T47D (cell line): Measurements from ENCODE around the gene WDR90.
A peak's percentile ranks its signal among the peaks of the same experiment; 100 is the strongest.

Experiments used
- DNase-seq, 2 experiments: peaks; one replicate each; pipeline versions ENCODE4 v3.0.0 to v3.0.0-alpha.2; 2011 to 2012; ENCODE audit warnings: low read depth in 1 of 2, low spot score in 1 of 2
- JUND ChIP-seq: IDR thresholded peaks from 2 replicates; pipeline ENCODE4 v1.6.1; 2012; ENCODE audit warnings: low read depth
- in situ Hi-C: cut with HindIII; loops from 2 replicates; pipeline ENCODE4 v1.10.0; 2016; ENCODE audit warnings: low sequenced_read_pairs, low pct_unique_long_range_greater_than_20kb

Gene WDR90

GRCh38 chr16:629185-629832, 19.9 kb upstream of the WDR90 start:
- DNase-seq = no peak
- in situ Hi-C loops = no loop called here
- TF ChIP-seq JUND = no peak

GRCh38 chr16:629833-630248, 19.3 kb upstream of the WDR90 start:
- DNase-seq = no peak
- in situ Hi-C loops = no loop called here

GRCh38 chr16:630249-630814, 18.8 kb upstream of the WDR90 start:
- no peak for DNase-seq
- no peak for TF ChIP-seq JUND
- in situ Hi-C loops = no loop called here

More at GRCh38 chr16:629833-630248, 19.3 kb upstream of the WDR90 start:
- no peak for TF ChIP-seq JUND

GRCh38 chr16:630815-631405, 18.3 kb upstream of the WDR90 start, which contains the start of gene WFIKKN1:
WFIKKN1 (plus strand) TSS chr16:630985; CDS start chr16:631254, 269 bp downstream.
- peak in 1 of 2 experiments; percentile 53 for DNase-seq
- in situ Hi-C loops = no loop called here
- TF ChIP-seq JUND = no peak

GRCh38 chr16:631808-632358, 17.3 kb upstream of the WDR90 start:
- TF ChIP-seq JUND = no peak
- in situ Hi-C loops = no loop called here

GRCh38 chr16:632486-633335, 16.5 kb upstream of the WDR90 start:
- no peak for TF ChIP-seq JUND
- no peak for DNase-seq
- in situ Hi-C loops = no loop called here

More at GRCh38 chr16:631808-632358, 17.3 kb upstream of the WDR90 start:
- no peak for DNase-seq

- DNase-seq = no peak
- in situ Hi-C loops = no loop called here
- TF ChIP-seq JUND = no peak
These were observed 15.7 kb upstream of the WDR90 start for GRCh38 chr16:633336-634050.

- no peak for DNase-seq
- no peak for TF ChIP-seq JUND
- in situ Hi-C loops = no loop called here
These were observed 15.0 kb upstream of the WDR90 start for GRCh38 chr16:634051-634670.

GRCh38 chr16:634996-635395, 14.2 kb upstream of the WDR90 start:
- no peak for TF ChIP-seq JUND
- in situ Hi-C loops = no loop called here

GRCh38 chr16:635573-636205, 13.5 kb upstream of the WDR90 start:
- in situ Hi-C loops = no loop called here
- TF ChIP-seq JUND = no peak
- peak in 1 of 2 experiments; percentile 54 for DNase-seq

More at GRCh38 chr16:634996-635395, 14.2 kb upstream of the WDR90 start:
- no peak for DNase-seq
